HepG2 (cell line): ENCODE results near the gene CRK. TPM values are rescaled to one million over a fixed set of nuclear protein-coding genes. Genes with fewer than 3 reads are reported as not detected.

Experiments used
- CEBPG ChIP-seq: IDR thresholded peaks from 2 replicates; pipeline ENCODE4 v1.6.1; 2016
- HMGXB4 ChIP-seq, 2 experiments: sonication (generic) in 1 of 2; formaldehyde crosslinking in 1 of 2; IDR thresholded peaks; 2 replicates each; pipeline versions ENCODE4 v1.4.0 to v1.6.1; 2018 to 2020; ENCODE audit warnings: missing genetic modification reagents in 2 of 2, borderline replicate concordance in 1 of 2, low read depth in 1 of 2, mild to moderate bottlenecking in 1 of 2, missing biosample characterization in 1 of 2
- PAXIP1 ChIP-seq: sonication (generic); formaldehyde crosslinking; conservative IDR thresholded peaks from 2 replicates; pipeline ENCODE4 v1.4.0; 2020; ENCODE audit warnings: mild to moderate bottlenecking, missing genetic modification reagents, moderate library complexity
- ZBED4 ChIP-seq: sonication (generic); formaldehyde crosslinking; IDR thresholded peaks from 2 replicates; pipeline ENCODE4 v1.4.0; 2020; ENCODE audit warnings: missing genetic modification reagents, borderline replicate concordance
- ZKSCAN1 ChIP-seq: fragments of 150-350 bp; IDR thresholded peaks from 2 replicates; pipeline ENCODE4 v1.6.1; 2014; ENCODE audit warnings: low read length
- ZNF143 ChIP-seq: sonication (generic); formaldehyde crosslinking; IDR thresholded peaks from 2 replicates; pipeline ENCODE4 v1.4.0; 2020; ENCODE audit warnings: missing genetic modification reagents
- ZNF224 ChIP-seq: sonication (generic); formaldehyde crosslinking; IDR thresholded peaks from 2 replicates; pipeline ENCODE4 v1.5.0; 2020; ENCODE audit warnings: mild to moderate bottlenecking, missing genetic modification reagents
- ZNF362 ChIP-seq: sonication (generic); formaldehyde crosslinking; IDR thresholded peaks from 2 replicates; pipeline ENCODE4 v1.4.0; 2020; ENCODE audit warnings: missing genetic modification reagents, mild to moderate bottlenecking, borderline replicate concordance
- ZNF704 ChIP-seq: sonication (generic); formaldehyde crosslinking; IDR thresholded peaks from 2 replicates; pipeline ENCODE4 v1.8.1; 2023; ENCODE audit warnings: mild to moderate bottlenecking, inconsistent platforms, moderate library complexity, missing genetic modification reagents, borderline replicate concordance
- polyA plus RNA-seq, 8 experiments: library from polyadenylated mRNA; depleted of rRNA in 3 of 8; stranded (reverse) in 7 of 8; unstranded in 1 of 8; fragments of >200 nt; fragmentation: Illumina TruSeq in 4 of 8; extraction: Trizol in 4 of 8; gene quantifications; 2 replicates each; pipeline versions ENCODE4 v1.2.1 to v1.2.3, GENCODE V29; 2011 to 2016; ENCODE audit warnings: low read depth in 4 of 8, missing spikeins in 1 of 8, mixed read lengths in 1 of 8; ENCODE audit not compliant: insufficient read depth in 1 of 8
- total RNA-seq, 5 experiments: library from RNA; depleted of rRNA; stranded (reverse); fragments of >200 nt; fragmentation: Illumina TruSeq; extraction: Trizol; gene quantifications; 2 replicates each; pipeline ENCODE4 v1.2.3, GENCODE V29; 2016; ENCODE audit warnings: low read depth in 1 of 5

CRK gene
- total and polyA plus RNA-seq, 2 of the 13 experiments (the other 11 are each of a cell fraction or from before 2014, with no cell fraction given) = 47.4 to 54.2 TPM

- TF ChIP-seq ZNF362 (CRISPR knock-in tag) (no peak; the same call in 1 of the 2 replicates), ZNF143 (0 out of 2 replicates have a peak, but pooled peaks have one; percentile 37), HMGXB4 (CRISPR knock-in tag; IDR thresholded peaks at IDR 0.05; ENCODE audit: borderline replicate concordance in 1 of 2, low read depth in 1 of 2) (peak in 1 of 2 experiments; percentile 47; a peak in 1 of 4 replicates), ZNF224 (CRISPR knock-in tag) (peak; percentile 39; the same call in 1 of the 2 replicates), ZKSCAN1 (no peak), ZNF704 (CRISPR knock-in tag) (no peak), CEBPG (CRISPR knock-in tag) (no peak), PAXIP1 (CRISPR knock-in tag) (peak; percentile 67), ZBED4 (CRISPR knock-in tag) (no peak)
Measured at GRCh38 chr17:1490643-1491442, 34.8 kb upstream of the CRK start (continued).
